ENCODE data around the gene LRRC27.

The LRRC27 gene

DNA sequence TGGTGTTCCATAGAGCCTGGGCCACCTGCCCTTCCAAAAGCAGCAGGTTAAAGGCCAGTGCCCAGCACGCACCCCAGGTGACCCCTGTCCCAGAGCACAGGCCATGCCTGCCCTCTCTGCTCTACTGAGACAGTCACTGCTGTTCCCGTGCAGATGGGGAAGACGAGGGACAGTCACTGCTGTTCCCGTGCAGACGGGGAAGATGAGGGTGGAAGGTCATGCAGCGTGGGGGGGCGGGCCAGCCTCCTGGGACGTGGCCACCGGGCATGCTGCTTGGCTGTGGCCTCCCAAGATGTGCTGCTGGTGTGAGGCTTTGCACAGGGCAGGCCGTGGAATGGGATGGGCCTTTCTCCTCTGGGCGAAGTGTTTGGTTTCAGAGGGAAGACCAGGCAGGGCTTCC, 18.4 kb downstream of the LRRC27 start:
- no peak overlapping the region for H3K4me2 ChIP-seq (ENCODE audit: low read depth, low read length, poor library complexity, severe bottlenecking)
- no peak overlapping the region for H3K27ac ChIP-seq (ENCODE audit: low read depth, low read length)
- no peak overlapping the region for H2AFZ ChIP-seq (ENCODE audit: low read depth, low read length, severe bottlenecking)

DNA sequence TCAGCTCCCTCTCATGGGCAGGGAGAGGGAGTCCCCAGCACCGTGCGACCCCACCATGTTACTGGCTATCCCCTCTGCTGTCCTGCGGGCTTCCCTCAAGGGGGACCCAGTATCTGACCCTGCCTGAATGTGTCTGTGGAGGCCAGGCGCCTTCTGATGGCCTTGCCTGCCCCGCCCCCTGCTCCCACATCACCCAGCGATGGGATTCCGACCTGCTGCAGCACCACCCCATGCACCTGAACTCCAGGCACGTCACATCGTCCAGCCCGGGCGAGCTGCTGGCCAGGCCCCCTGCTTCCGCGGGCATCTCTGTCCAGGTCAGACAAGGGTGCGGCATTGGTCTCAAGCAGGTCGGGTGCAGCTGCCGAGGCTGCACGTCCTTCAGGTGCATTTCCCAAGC, 19.0 kb downstream of the LRRC27 start:
- no peak overlapping the region for H3K9ac ChIP-seq (ENCODE audit: low read length)

More for the DNA sequence above, 18.4 kb downstream of the LRRC27 start:
- Histone ChIP-seq H3K27me3 (ENCODE audit: low read length) (no peaks in the 10 kb centered on the region), H3K9me2 (replicated peaks; ENCODE audit: insufficient read depth, low read length) (no peaks in the 10 kb centered on the region), H3K9me3 (ENCODE audit: insufficient read depth, low read length) (no peaks in the 10 kb centered on the region), H3K4me3 (ENCODE audit: insufficient read depth, low read length, poor library complexity, severe bottlenecking) (no peak overlapping the region), H3K79me2 (ENCODE audit: insufficient read depth, low read length) (no peaks in the 10 kb centered on the region), H3K36me3 (ENCODE audit: low read length) (no peaks in the 10 kb centered on the region), H3F3A (ENCODE audit: insufficient read depth) (no peaks in the 10 kb centered on the region), H4K20me1 (ENCODE audit: low read depth, low read length) (no peaks in the 10 kb centered on the region), H3K9ac (ENCODE audit: low read length) (no peak overlapping the region)
- TF ChIP-seq CTCF (IDR thresholded peaks at IDR 0.05; ENCODE audit: insufficient read depth, low read length, poor library complexity, severe bottlenecking) (no peak), EZH2phosphoT487 (conservative IDR thresholded peaks at IDR 0.05; ENCODE audit: low read length) (no peak)

GRCh38 chr10:132351611-132352010, 19.6 kb downstream of the LRRC27 start:
- no peak overlapping the region for H3K4me2 ChIP-seq (ENCODE audit: low read depth, low read length, poor library complexity, severe bottlenecking)
- H3K4me3 ChIP-seq (ENCODE audit: insufficient read depth, low read length, poor library complexity, severe bottlenecking) = no peak overlapping the region
- no peaks in the 10 kb centered on the region for H3K9me2 ChIP-seq (replicated peaks; ENCODE audit: insufficient read depth, low read length)
- no peak overlapping the region for H3K9ac ChIP-seq (ENCODE audit: low read length)
- TF ChIP-seq CTCF (IDR thresholded peaks at IDR 0.05; ENCODE audit: insufficient read depth, low read length, poor library complexity, severe bottlenecking) = no peak
- no peak for TF ChIP-seq EZH2phosphoT487 (conservative IDR thresholded peaks at IDR 0.05; ENCODE audit: low read length)
- no peaks in the 10 kb centered on the region for H4K20me1 ChIP-seq (ENCODE audit: low read depth, low read length)
- no peaks in the 10 kb centered on the region for H3K79me2 ChIP-seq (ENCODE audit: insufficient read depth, low read length)
- H3K36me3 ChIP-seq (ENCODE audit: low read length) = no peaks in the 10 kb centered on the region
- H3K27ac ChIP-seq (ENCODE audit: low read depth, low read length) = no peak overlapping the region
- H3F3A ChIP-seq (ENCODE audit: insufficient read depth) = no peaks in the 10 kb centered on the region
- H3K9me3 ChIP-seq (ENCODE audit: insufficient read depth, low read length) = no peaks in the 10 kb centered on the region
- no peaks in the 10 kb centered on the region for H3K27me3 ChIP-seq (ENCODE audit: low read length)
- no peak overlapping the region for H2AFZ ChIP-seq (ENCODE audit: low read depth, low read length, severe bottlenecking)

More for the DNA sequence above, 19.0 kb downstream of the LRRC27 start:
- no peak for TF ChIP-seq CTCF (IDR thresholded peaks at IDR 0.05; ENCODE audit: insufficient read depth, low read length, poor library complexity, severe bottlenecking)
- Histone ChIP-seq H3K9me3 (ENCODE audit: insufficient read depth, low read length) (no peaks in the 10 kb centered on the region), H3K79me2 (ENCODE audit: insufficient read depth, low read length) (no peaks in the 10 kb centered on the region), H4K20me1 (ENCODE audit: low read depth, low read length) (no peaks in the 10 kb centered on the region), H3K27me3 (ENCODE audit: low read length) (no peaks in the 10 kb centered on the region), H3K36me3 (ENCODE audit: low read length) (no peaks in the 10 kb centered on the region), H3K9me2 (replicated peaks; ENCODE audit: insufficient read depth, low read length) (no peaks in the 10 kb centered on the region), H2AFZ (ENCODE audit: low read depth, low read length, severe bottlenecking) (no peak overlapping the region), H3K4me2 (ENCODE audit: low read depth, low read length, poor library complexity, severe bottlenecking) (no peak overlapping the region), H3K4me3 (ENCODE audit: insufficient read depth, low read length, poor library complexity, severe bottlenecking) (no peak overlapping the region), H3K27ac (ENCODE audit: low read depth, low read length) (no peak overlapping the region), H3F3A (ENCODE audit: insufficient read depth) (no peaks in the 10 kb centered on the region)

All from SU-DHL-6 (cell line).